Measurements from ENCODE around the gene MINDY1.

Gene MINDY1

DNA sequence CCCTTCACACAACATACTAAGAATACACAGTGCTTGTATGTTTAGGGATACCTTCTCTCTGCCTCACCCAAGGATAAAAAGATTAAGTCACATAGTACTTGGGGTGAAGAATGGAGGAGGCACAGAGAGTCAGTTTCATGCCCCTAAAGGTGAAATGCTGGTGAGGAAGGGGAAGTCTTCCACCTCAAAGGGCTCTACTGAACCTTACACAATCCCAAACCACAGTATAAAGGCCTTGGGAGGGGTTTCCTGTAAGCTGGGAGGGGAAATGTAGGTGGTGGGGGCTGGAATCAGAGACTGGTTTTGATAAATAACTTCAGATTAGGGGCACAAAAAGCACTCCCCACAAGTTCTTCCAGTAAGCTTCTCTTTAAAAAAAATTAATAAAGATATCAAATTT, 3.5 kb downstream of the MINDY1 start:
- Histone ChIP-seq H3K4me1 (ENCODE audit: control insufficient read depth in 5 of 5, insufficient read depth in 5 of 5, low read length in 5 of 5) (peaks cover 6 to 61% (median 53%) of the 10 kb centered on the region in 5 donors), H3K9me3 (ENCODE audit: control insufficient read depth in 5 of 5, low read length in 5 of 5) (no peaks in the 10 kb centered on the region), H3K27ac (ENCODE audit: low read depth, low read length) (no peak overlapping the region), H3K36me3 (ENCODE audit: control insufficient read depth in 5 of 5, insufficient read depth in 5 of 5, low read length in 5 of 5) (peaks cover 0 to 42% (median 28%) of the 10 kb centered on the region in 5 donors), H3K9ac (ENCODE audit: low read length in 5 of 5) (peak overlapping the region in 3 of 5 donors; percentile 31 to 49 (median 38)), H3K4me3 (ENCODE audit: low read depth in 1 of 5, low read length in 5 of 5) (peak overlapping the region in 2 of 5 donors; percentile 4 to 19), H3K27me3 (ENCODE audit: control insufficient read depth in 5 of 5, insufficient read depth in 4 of 5, low read length in 5 of 5) (no peaks in the 10 kb centered on the region)

DNA sequence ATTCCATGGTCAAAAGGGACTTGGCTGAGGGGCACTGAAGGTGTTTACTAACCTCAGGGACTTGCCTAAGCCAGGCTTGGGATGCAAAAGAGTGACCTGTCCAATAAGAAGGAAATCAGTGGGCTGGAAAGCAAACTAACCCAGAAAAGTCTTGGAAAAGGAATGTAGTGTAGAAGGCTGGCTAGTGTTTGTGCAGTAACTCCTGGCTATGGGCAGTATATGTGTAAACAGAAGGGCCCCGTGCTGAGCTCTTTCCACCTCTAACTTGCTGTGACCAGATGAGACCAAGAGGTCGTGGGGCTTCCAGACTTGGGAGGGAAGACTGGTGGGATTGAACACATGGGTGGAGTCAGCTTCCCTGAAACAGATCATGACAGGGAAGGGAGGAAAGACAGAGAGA, 4.1 kb downstream of the MINDY1 start:
- no peak overlapping the region for H3K27ac ChIP-seq (ENCODE audit: low read depth, low read length)
- no peak overlapping the region for H3K4me3 ChIP-seq (ENCODE audit: low read depth in 1 of 5, low read length in 5 of 5)
- no peaks in the 10 kb centered on the region for H3K9me3 ChIP-seq (ENCODE audit: control insufficient read depth in 5 of 5, low read length in 5 of 5)
- peak overlapping the region in 2 of 5 donors; percentile 31 for H3K9ac ChIP-seq (ENCODE audit: low read length in 5 of 5)
- H3K27me3 ChIP-seq (ENCODE audit: control insufficient read depth in 5 of 5, insufficient read depth in 4 of 5, low read length in 5 of 5), result no peaks in the 10 kb centered on the region
- H3K36me3 ChIP-seq (ENCODE audit: control insufficient read depth in 5 of 5, insufficient read depth in 5 of 5, low read length in 5 of 5), result peaks cover 0 to 47% (median 33%) of the 10 kb centered on the region in 5 donors
- peaks cover 1 to 57% (median 49%) of the 10 kb centered on the region in 5 donors for H3K4me1 ChIP-seq (ENCODE audit: control insufficient read depth in 5 of 5, insufficient read depth in 5 of 5, low read length in 5 of 5)

DNA sequence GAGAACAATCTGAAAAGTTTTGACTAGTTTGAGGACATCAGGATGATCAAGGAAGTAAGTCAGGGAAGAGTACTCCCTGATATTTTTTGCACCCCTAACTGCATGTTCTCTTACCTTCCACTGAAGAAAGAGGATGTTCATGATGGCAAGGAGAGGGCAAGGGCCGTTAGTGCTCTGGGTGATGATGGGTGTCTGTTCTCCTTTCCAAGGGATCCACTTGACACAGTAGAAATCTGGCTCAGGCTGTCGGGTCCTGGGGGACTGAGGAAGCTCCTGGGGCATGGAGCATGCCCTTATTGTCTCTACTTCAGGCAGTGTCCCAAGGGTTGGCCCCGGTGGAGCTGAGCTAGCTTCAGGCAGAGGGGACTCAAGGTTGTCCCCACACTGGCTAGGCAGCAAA, 4.7 kb downstream of the MINDY1 start:
- H3K4me1 ChIP-seq (ENCODE audit: control insufficient read depth in 5 of 5, insufficient read depth in 5 of 5, low read length in 5 of 5), result peaks cover 0 to 51% (median 43%) of the 10 kb centered on the region in 5 donors
- peaks cover 0 to 53% (median 39%) of the 10 kb centered on the region in 5 donors for H3K36me3 ChIP-seq (ENCODE audit: control insufficient read depth in 5 of 5, insufficient read depth in 5 of 5, low read length in 5 of 5)
- H3K9me3 ChIP-seq (ENCODE audit: control insufficient read depth in 5 of 5, low read length in 5 of 5), result no peaks in the 10 kb centered on the region
- no peaks in the 10 kb centered on the region for H3K27me3 ChIP-seq (ENCODE audit: control insufficient read depth in 5 of 5, insufficient read depth in 4 of 5, low read length in 5 of 5)
- H3K27ac ChIP-seq (ENCODE audit: low read depth, low read length), result no peak overlapping the region
- peak overlapping the region in 1 of 5 donors; percentile 31 for H3K9ac ChIP-seq (ENCODE audit: low read length in 5 of 5)
- no peak overlapping the region for H3K4me3 ChIP-seq (ENCODE audit: low read depth in 1 of 5, low read length in 5 of 5)

DNA sequence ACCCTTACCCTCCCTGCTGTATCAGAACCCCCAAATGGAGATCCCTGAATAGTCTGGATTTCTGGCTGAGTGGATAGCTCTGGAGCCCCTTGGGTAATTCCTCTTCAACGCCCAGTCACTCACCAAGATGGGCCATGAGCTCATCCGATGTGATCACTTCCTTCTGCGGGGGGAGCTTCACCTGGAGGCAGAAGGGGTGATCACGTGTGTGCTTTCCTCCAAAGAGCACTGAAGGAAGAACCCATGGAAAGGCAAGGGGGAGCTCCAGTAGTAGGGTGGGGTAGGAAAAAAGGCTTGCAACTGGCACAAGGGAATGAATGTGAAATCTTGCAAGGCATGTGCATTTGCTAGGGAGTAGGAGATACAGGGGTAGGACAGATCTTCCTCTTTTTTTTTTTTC, 5.1 kb downstream of the MINDY1 start:
- H3K36me3 ChIP-seq (ENCODE audit: control insufficient read depth in 5 of 5, insufficient read depth in 5 of 5, low read length in 5 of 5), result peaks cover 0 to 57% (median 42%) of the 10 kb centered on the region in 5 donors
- peak overlapping the region in 2 of 5 donors; percentile 6 to 25 for H3K9ac ChIP-seq (ENCODE audit: low read length in 5 of 5)
- no peak overlapping the region for H3K4me3 ChIP-seq (ENCODE audit: low read depth in 1 of 5, low read length in 5 of 5)
- H3K9me3 ChIP-seq (ENCODE audit: control insufficient read depth in 5 of 5, low read length in 5 of 5), result no peaks in the 10 kb centered on the region
- no peaks in the 10 kb centered on the region for H3K27me3 ChIP-seq (ENCODE audit: control insufficient read depth in 5 of 5, insufficient read depth in 4 of 5, low read length in 5 of 5)
- peaks cover 0 to 49% (median 40%) of the 10 kb centered on the region in 5 donors for H3K4me1 ChIP-seq (ENCODE audit: control insufficient read depth in 5 of 5, insufficient read depth in 5 of 5, low read length in 5 of 5)
- H3K27ac ChIP-seq (ENCODE audit: low read depth, low read length), result no peak overlapping the region

DNA sequence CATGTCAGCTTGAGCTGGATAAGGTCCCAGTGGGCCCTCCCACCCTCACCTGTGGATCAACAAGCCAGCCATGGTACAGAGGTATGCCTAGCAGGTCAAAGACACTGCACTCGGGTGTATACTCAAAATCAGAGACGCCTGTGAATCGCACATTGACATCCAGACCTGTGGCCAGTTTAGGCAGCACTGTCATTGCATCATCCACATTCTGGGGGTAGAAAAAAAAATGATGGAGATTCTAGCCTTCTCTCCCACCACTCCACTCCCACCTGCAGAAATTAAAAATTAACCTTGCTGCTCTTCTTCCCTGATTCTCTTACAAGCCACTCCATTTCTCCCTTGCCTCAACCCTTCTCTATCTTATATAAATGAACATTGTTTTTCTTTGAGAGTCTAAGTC, 6.3 kb downstream of the MINDY1 start:
- H3K4me3 ChIP-seq (ENCODE audit: low read depth in 1 of 5, low read length in 5 of 5), result no peak overlapping the region
- H3K9ac ChIP-seq (ENCODE audit: low read length in 5 of 5), result no peak overlapping the region
- peaks cover 0 to 57% (median 42%) of the 10 kb centered on the region in 5 donors for H3K36me3 ChIP-seq (ENCODE audit: control insufficient read depth in 5 of 5, insufficient read depth in 5 of 5, low read length in 5 of 5)
- no peaks in the 10 kb centered on the region for H3K9me3 ChIP-seq (ENCODE audit: control insufficient read depth in 5 of 5, low read length in 5 of 5)
- no peak overlapping the region for H3K27ac ChIP-seq (ENCODE audit: low read depth, low read length)
- H3K4me1 ChIP-seq (ENCODE audit: control insufficient read depth in 5 of 5, insufficient read depth in 5 of 5, low read length in 5 of 5), result peaks cover 5 to 42% (median 34%) of the 10 kb centered on the region in 5 donors
- no peaks in the 10 kb centered on the region for H3K27me3 ChIP-seq (ENCODE audit: control insufficient read depth in 5 of 5, insufficient read depth in 4 of 5, low read length in 5 of 5)

DNA sequence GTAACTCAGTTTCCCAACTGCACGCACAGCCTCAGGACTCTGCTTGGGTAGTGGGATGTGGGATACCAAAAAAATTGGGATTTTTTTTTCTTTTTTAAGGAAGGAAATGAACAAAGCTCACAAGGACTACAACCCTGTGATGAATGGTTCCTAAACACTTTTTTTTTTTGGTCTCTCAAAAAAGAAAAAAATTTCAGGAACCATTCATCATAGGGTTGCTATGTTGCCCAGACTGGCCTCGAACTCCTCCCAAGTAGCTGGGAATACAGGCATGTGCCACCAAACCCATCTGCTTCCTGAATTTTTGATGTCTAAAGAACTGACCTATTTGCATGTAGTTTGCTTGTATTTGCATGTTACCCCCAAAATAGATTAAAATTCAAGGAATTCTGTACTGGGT, 6.8 kb downstream of the MINDY1 start:
- H3K9ac ChIP-seq (ENCODE audit: low read length in 5 of 5), result no peak overlapping the region
- no peaks in the 10 kb centered on the region for H3K27me3 ChIP-seq (ENCODE audit: control insufficient read depth in 5 of 5, insufficient read depth in 4 of 5, low read length in 5 of 5)
- no peaks in the 10 kb centered on the region for H3K9me3 ChIP-seq (ENCODE audit: control insufficient read depth in 5 of 5, low read length in 5 of 5)
- no peak overlapping the region for H3K4me3 ChIP-seq (ENCODE audit: low read depth in 1 of 5, low read length in 5 of 5)
- no peak overlapping the region for H3K27ac ChIP-seq (ENCODE audit: low read depth, low read length)
- H3K36me3 ChIP-seq (ENCODE audit: control insufficient read depth in 5 of 5, insufficient read depth in 5 of 5, low read length in 5 of 5), result peaks cover 0 to 57% (median 42%) of the 10 kb centered on the region in 5 donors
- peaks cover 5 to 39% (median 31%) of the 10 kb centered on the region in 5 donors for H3K4me1 ChIP-seq (ENCODE audit: control insufficient read depth in 5 of 5, insufficient read depth in 5 of 5, low read length in 5 of 5)

DNA sequence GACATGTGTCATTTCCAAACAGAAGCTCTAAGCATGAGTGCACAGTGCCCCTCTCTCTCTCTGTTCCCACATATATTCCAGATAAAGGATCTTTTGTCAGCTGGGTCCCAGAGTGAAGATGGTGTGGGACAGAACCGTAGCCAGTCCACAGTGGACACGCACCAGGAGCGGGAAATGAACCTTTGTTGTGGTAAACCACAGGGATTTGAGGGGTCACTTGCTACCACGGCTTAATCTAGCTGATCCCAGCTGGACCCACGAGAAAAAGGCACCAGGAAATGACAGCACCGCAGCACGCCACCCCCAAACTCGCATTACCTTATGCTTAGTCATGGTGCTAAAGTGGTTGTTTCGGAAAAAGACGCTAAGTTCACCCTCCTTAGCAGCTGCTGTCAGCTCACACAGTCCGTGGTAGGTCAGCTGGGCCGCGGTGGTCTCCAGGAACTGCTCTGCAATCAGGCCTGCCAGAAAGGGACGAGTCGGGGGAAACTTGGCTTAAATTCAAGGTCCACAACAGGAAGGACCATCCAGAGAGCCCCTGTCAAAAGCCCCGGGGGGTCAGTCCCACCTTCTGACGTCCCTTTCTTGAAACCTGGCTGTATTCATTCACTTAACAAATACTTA, 7.5 kb downstream of the MINDY1 start:
- H3K36me3 ChIP-seq (ENCODE audit: control insufficient read depth in 5 of 5, insufficient read depth in 5 of 5, low read length in 5 of 5), result peaks cover 0 to 57% (median 42%) of the 10 kb centered on the region in 5 donors
- no peaks in the 10 kb centered on the region for H3K27me3 ChIP-seq (ENCODE audit: control insufficient read depth in 5 of 5, insufficient read depth in 4 of 5, low read length in 5 of 5)
- peaks cover 5 to 32% (median 24%) of the 10 kb centered on the region in 5 donors for H3K4me1 ChIP-seq (ENCODE audit: control insufficient read depth in 5 of 5, insufficient read depth in 5 of 5, low read length in 5 of 5)
- H3K27ac ChIP-seq (ENCODE audit: low read depth, low read length), result no peak overlapping the region
- no peaks in the 10 kb centered on the region for H3K9me3 ChIP-seq (ENCODE audit: control insufficient read depth in 5 of 5, low read length in 5 of 5)
- no peak overlapping the region for H3K9ac ChIP-seq (ENCODE audit: low read length in 5 of 5)
- H3K4me3 ChIP-seq (ENCODE audit: low read depth in 1 of 5, low read length in 5 of 5), result no peak overlapping the region

DNA sequence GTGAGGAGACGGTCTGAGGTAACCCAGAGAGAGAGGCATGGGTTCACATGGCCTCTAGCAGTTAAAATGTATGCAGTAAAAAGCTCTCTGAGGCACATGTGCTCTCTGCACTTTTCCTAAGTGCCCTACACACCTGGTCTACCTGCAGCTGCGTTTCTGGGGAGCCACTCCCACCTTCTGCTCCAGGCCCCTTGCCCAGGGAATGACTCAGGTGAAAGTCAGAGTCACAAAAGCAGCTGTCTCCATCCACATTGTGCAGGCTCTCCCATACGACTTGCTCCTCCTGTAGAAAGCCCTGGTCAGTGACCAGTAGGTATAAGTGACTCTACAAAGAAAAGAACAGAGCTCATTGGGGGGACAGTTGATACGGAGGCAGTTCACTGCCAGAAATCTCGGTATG, 8.8 kb downstream of the MINDY1 start:
- Histone ChIP-seq H3K36me3 (ENCODE audit: control insufficient read depth in 5 of 5, insufficient read depth in 5 of 5, low read length in 5 of 5) (peaks cover 0 to 57% (median 42%) of the 10 kb centered on the region in 5 donors), H3K4me1 (ENCODE audit: control insufficient read depth in 5 of 5, insufficient read depth in 5 of 5, low read length in 5 of 5) (peaks cover 5 to 21% (median 13%) of the 10 kb centered on the region in 5 donors), H3K4me3 (ENCODE audit: low read depth in 1 of 5, low read length in 5 of 5) (no peak overlapping the region), H3K9ac (ENCODE audit: low read length in 5 of 5) (no peak overlapping the region), H3K27me3 (ENCODE audit: control insufficient read depth in 5 of 5, insufficient read depth in 4 of 5, low read length in 5 of 5) (no peaks in the 10 kb centered on the region), H3K27ac (ENCODE audit: low read depth, low read length) (no peak overlapping the region), H3K9me3 (ENCODE audit: control insufficient read depth in 5 of 5, low read length in 5 of 5) (no peaks in the 10 kb centered on the region)

DNA sequence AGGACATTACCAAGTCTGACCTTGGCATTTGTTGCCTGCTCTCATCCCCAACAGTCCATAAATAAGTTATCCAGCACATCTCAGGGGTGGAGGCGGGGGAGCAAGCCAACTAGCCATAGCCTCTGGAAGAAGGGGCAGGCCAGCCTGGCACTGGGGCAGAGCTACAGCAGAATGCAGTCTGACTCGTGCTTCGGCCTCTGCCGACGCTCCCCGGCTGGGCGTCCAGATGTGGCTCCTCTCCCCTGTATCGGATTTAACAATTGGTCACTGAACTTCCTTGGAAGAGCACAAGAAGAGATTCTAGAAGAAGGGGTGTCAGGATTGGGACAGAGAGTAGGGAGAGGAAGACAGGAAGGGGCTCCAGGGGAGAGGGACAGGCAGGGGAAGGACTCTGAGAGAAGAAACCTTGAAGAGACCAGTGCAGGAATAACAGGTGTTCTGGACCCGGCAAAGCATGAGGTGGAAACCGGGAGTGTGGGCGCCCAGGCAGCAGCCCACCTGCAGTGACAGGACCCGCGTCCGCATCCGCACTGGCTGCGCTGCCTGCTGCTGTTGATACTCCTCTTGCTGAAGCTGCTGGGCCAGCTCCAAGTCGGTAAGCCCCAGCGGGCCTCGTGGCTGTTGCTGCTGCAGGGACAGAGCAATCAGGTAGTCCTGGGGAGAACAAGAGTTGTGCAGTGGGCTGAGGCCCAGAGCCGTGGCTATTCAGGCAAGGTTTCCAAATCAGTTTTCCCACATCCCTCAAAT, 9.4 kb downstream of the MINDY1 start:
- Histone ChIP-seq H3K27ac (ENCODE audit: low read depth, low read length) (no peak overlapping the region), H3K36me3 (ENCODE audit: control insufficient read depth in 5 of 5, insufficient read depth in 5 of 5, low read length in 5 of 5) (peaks cover 0 to 52% (median 42%) of the 10 kb centered on the region in 5 donors), H3K9ac (ENCODE audit: low read length in 5 of 5) (no peak overlapping the region)

DNA sequence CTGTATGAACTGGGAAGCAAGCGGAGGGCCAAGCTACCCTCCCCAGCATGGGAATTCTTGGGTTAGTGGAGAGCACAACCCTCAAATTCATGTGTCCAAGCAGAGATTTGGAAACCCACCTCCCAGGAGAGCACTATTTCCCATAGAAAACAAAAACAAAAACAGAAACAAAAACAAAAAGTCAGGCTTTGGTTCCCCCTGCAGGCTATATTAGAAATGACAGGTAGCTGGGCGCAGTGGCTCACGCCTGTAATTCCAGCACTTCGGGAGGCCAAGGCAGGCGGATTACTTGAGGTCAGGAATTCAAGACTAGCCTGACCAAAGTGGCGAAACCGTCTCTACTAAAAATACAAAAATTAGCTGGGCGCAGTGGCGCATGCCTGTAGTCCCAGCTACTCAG, 10.8 kb downstream of the MINDY1 start:
- Histone ChIP-seq H3K27me3 (ENCODE audit: control insufficient read depth in 5 of 5, insufficient read depth in 4 of 5, low read length in 5 of 5) (no peaks in the 10 kb centered on the region), H3K27ac (ENCODE audit: low read depth, low read length) (peak overlapping the region; percentile 48), H3K36me3 (ENCODE audit: control insufficient read depth in 5 of 5, insufficient read depth in 5 of 5, low read length in 5 of 5) (peaks cover 0 to 38% (median 31%) of the 10 kb centered on the region in 5 donors), H3K9me3 (ENCODE audit: control insufficient read depth in 5 of 5, low read length in 5 of 5) (no peaks in the 10 kb centered on the region), H3K9ac (ENCODE audit: low read length in 5 of 5) (peak overlapping the region in 2 of 5 donors; percentile 4 to 48), H3K4me1 (ENCODE audit: control insufficient read depth in 5 of 5, insufficient read depth in 5 of 5, low read length in 5 of 5) (peaks cover 5 to 11% (median 6%) of the 10 kb centered on the region in 5 donors), H3K4me3 (ENCODE audit: low read depth in 1 of 5, low read length in 5 of 5) (peak overlapping the region in 4 of 5 donors; percentile 13 to 50 (median 36))

More for the DNA sequence above, 9.4 kb downstream of the MINDY1 start:
- peaks cover 5 to 14% (median 7%) of the 10 kb centered on the region in 5 donors for H3K4me1 ChIP-seq (ENCODE audit: control insufficient read depth in 5 of 5, insufficient read depth in 5 of 5, low read length in 5 of 5)
- H3K27me3 ChIP-seq (ENCODE audit: control insufficient read depth in 5 of 5, insufficient read depth in 4 of 5, low read length in 5 of 5), result no peaks in the 10 kb centered on the region
- no peaks in the 10 kb centered on the region for H3K9me3 ChIP-seq (ENCODE audit: control insufficient read depth in 5 of 5, low read length in 5 of 5)
- H3K4me3 ChIP-seq (ENCODE audit: low read depth in 1 of 5, low read length in 5 of 5), result no peak overlapping the region
